GM23338 (cell line): ENCODE results near the gene FNDC1.

ENCODE experiments used
- CTCF ChIP-seq, 2 experiments: fragments of 200-600 bp in 1 of 2; sonication (generic) in 1 of 2; conservative IDR thresholded peaks; 2 replicates each; pipeline versions ENCODE4 v1.5.1 to v1.6.1; 2016 to 2017; ENCODE audit warnings: antibody characterized with exemption in 2 of 2, low read depth in 2 of 2, mild to moderate bottlenecking in 2 of 2, moderate library complexity in 1 of 2
- EZH2 ChIP-seq: fragments of 200-600 bp; sonication (generic); IDR thresholded peaks from one replicate; pipeline ENCODE4 v1.8.0; 2017; ENCODE audit warnings: antibody characterized with exemption, mild to moderate bottlenecking, low read depth; ENCODE audit not compliant: unreplicated experiment
- POLR2AphosphoS5 ChIP-seq: IDR thresholded peaks from 2 replicates; pipeline ENCODE4 v1.6.1; 2016; ENCODE audit warnings: antibody characterized with exemption, low read depth
- ZNF114 ChIP-seq: fragments of 250-450 bp; sonication (Bioruptor Pico); IDR thresholded peaks from 2 replicates; pipeline ENCODE4 v1.5.0; 2020; ENCODE audit warnings: mild to moderate bottlenecking, moderate library complexity
- ZNF331 ChIP-seq: fragments of 250-450 bp; sonication (Bioruptor Pico); IDR thresholded peaks from 2 replicates; pipeline ENCODE4 v1.5.0; 2020; ENCODE audit warnings: low read depth, mild to moderate bottlenecking, moderate library complexity

- TF ChIP-seq ZNF331 (CRISPR knock-in tag) = no peak
- TF ChIP-seq CTCF (conservative IDR thresholded peaks at IDR 0.05; ENCODE audit: low read depth in 2 of 2) = no peak
- no peak for TF ChIP-seq EZH2
- TF ChIP-seq ZNF114 (CRISPR knock-in tag) = no peak
- no peak for TF ChIP-seq POLR2AphosphoS5
These were observed 12.7 kb downstream of the FNDC1 start for GRCh38 chr6:159181914-159182313.
